Measurements from ENCODE around the gene HAUS5. TPM values are rescaled to one million over a fixed set of nuclear protein-coding genes. Genes with fewer than 3 reads are reported as not detected.

The HAUS5 gene
- total and polyA plus RNA-seq, 3 donors from 2014 or later = 24.4 to 33.9 (median 25.5) TPM

GRCh38 chr19:35618857-35619256 is 6.3 kb downstream of the HAUS5 start:
- H3K9me3 ChIP-seq = no peaks in the 10 kb centered on the region
- DNase-seq = no peak
- no peak overlapping the region for H3K4me3 ChIP-seq
- TF ChIP-seq POLR2A (IDR thresholded peaks at IDR 0.05) = no peak
- TF ChIP-seq, protein P1, sequence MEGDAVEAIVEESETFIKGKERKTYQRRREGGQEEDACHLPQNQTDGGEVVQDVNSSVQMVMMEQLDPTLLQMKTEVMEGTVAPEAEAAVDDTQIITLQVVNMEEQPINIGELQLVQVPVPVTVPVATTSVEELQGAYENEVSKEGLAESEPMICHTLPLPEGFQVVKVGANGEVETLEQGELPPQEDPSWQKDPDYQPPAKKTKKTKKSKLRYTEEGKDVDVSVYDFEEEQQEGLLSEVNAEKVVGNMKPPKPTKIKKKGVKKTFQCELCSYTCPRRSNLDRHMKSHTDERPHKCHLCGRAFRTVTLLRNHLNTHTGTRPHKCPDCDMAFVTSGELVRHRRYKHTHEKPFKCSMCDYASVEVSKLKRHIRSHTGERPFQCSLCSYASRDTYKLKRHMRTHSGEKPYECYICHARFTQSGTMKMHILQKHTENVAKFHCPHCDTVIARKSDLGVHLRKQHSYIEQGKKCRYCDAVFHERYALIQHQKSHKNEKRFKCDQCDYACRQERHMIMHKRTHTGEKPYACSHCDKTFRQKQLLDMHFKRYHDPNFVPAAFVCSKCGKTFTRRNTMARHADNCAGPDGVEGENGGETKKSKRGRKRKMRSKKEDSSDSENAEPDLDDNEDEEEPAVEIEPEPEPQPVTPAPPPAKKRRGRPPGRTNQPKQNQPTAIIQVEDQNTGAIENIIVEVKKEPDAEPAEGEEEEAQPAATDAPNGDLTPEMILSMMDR (IDR thresholded peaks at IDR 0.05) = no peak
- H3K27me3 ChIP-seq = no peaks in the 10 kb centered on the region
- H3K27ac ChIP-seq = no peak overlapping the region
- WGBS, 2 donors = 77 to 78% methylated on average over 5 to 7 of the region's 7 CpGs
- no peaks in the 10 kb centered on the region for H3K4me1 ChIP-seq
- intact Hi-C loops (cut with DNase I; ENCODE audit: low total_unique reads) = no loop called here
- H3K36me3 ChIP-seq (ENCODE audit: low read depth, missing control alignments) = no peaks in the 10 kb centered on the region

DNA sequence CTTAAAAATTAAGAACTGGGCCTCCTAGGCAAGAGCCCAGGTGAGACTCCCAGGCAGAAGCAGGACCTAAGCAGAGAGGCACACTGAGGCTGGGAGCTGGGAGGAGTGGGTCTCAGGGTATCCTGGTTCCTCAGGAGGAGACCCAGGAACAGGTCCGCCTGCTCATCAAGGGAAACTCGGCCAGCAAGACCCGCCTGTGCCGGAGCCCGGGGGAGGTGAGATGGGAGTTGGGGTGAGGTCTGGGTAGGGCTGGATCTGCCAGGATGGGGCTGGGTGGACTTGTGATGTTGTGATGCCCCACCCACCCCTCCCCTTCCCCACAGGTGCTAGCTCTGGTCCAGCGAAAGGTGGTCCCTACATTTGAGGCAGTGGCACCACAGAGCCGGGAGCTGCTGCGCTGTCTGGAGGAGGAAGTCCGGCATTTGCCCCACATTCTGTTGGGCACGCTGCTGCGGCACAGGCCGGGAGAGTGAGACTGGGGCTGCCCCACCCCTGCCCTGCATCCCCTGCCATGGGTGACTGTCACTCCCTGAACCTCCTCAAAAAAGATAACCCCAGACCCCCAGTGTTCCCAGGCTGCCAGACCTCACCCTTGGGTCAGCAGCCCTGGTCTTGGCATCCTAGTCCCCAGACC is 6.9 kb downstream of the HAUS5 start:
- Histone ChIP-seq H3K27ac (no peak overlapping the region), H3K4me3 (no peak overlapping the region), H3K27me3 (no peaks in the 10 kb centered on the region), H3K9me3 (no peaks in the 10 kb centered on the region), H3K4me1 (no peaks in the 10 kb centered on the region), H3K36me3 (ENCODE audit: low read depth, missing control alignments) (no peaks in the 10 kb centered on the region)
- intact Hi-C loops (cut with DNase I; ENCODE audit: low total_unique reads) = no loop called here
- no peak for TF ChIP-seq POLR2A (IDR thresholded peaks at IDR 0.05)
- WGBS, 2 donors = 94 to 97% methylated on average over 8 to 12 of the region's 12 CpGs
- no peak for DNase-seq

- no peaks in the 10 kb centered on the region for H3K36me3 ChIP-seq (ENCODE audit: low read depth, missing control alignments)
- no peaks in the 10 kb centered on the region for H3K4me1 ChIP-seq
- WGBS, 2 donors = 90% methylated on average over 17 of the region's 17 CpGs
- no peak overlapping the region for H3K27ac ChIP-seq
- TF ChIP-seq, protein P1 (IDR thresholded peaks at IDR 0.05) = no peak
- TF ChIP-seq POLR2A (IDR thresholded peaks at IDR 0.05) = no peak
- H3K9me3 ChIP-seq = no peaks in the 10 kb centered on the region
- H3K27me3 ChIP-seq = no peaks in the 10 kb centered on the region
- no peak overlapping the region for H3K4me3 ChIP-seq
- intact Hi-C loops (cut with DNase I; ENCODE audit: low total_unique reads) = no loop called here
- no peak for DNase-seq
These were observed 7.5 kb downstream of the HAUS5 start for GRCh38 chr19:35620001-35620400.

- TF ChIP-seq, protein P1 (IDR thresholded peaks at IDR 0.05) = no peak
- no peak for TF ChIP-seq POLR2A (IDR thresholded peaks at IDR 0.05)
- no peak for DNase-seq
- no peaks in the 10 kb centered on the region for H3K36me3 ChIP-seq (ENCODE audit: low read depth, missing control alignments)
- H3K27me3 ChIP-seq = no peaks in the 10 kb centered on the region
- H3K4me3 ChIP-seq = no peak overlapping the region
- no peak overlapping the region for H3K27ac ChIP-seq
- 77 to 79% methylated on average over 9 of the region's 9 CpGs for WGBS, 2 donors
- no peaks in the 10 kb centered on the region for H3K9me3 ChIP-seq
- no peaks in the 10 kb centered on the region for H3K4me1 ChIP-seq
- intact Hi-C loops (cut with DNase I; ENCODE audit: low total_unique reads) = no loop called here
These were observed 9.2 kb downstream of the HAUS5 start for GRCh38 chr19:35621708-35622107.

GRCh38 chr19:35622750-35623149 is 10.2 kb downstream of the HAUS5 start:
- 85 to 88% methylated on average over 12 to 13 of the region's 13 CpGs for WGBS, 2 donors
- H3K36me3 ChIP-seq (ENCODE audit: low read depth, missing control alignments) = no peaks in the 10 kb centered on the region
- no peaks in the 10 kb centered on the region for H3K27me3 ChIP-seq

More at GRCh38 chr19:35622750-35623149, 10.2 kb downstream of the HAUS5 start:
- no peak overlapping the region for H3K4me3 ChIP-seq
- no peak overlapping the region for H3K27ac ChIP-seq
- no peak for TF ChIP-seq POLR2A (IDR thresholded peaks at IDR 0.05)
- TF ChIP-seq, protein P1 (IDR thresholded peaks at IDR 0.05) = no peak
- intact Hi-C loops (cut with DNase I; ENCODE audit: low total_unique reads) = no loop called here
- no peaks in the 10 kb centered on the region for H3K4me1 ChIP-seq
- DNase-seq = no peak
- no peaks in the 10 kb centered on the region for H3K9me3 ChIP-seq

All from testis (tissue), 3 donors.